ENCODE data around the gene TAF15.

TAF15 gene

DNA sequence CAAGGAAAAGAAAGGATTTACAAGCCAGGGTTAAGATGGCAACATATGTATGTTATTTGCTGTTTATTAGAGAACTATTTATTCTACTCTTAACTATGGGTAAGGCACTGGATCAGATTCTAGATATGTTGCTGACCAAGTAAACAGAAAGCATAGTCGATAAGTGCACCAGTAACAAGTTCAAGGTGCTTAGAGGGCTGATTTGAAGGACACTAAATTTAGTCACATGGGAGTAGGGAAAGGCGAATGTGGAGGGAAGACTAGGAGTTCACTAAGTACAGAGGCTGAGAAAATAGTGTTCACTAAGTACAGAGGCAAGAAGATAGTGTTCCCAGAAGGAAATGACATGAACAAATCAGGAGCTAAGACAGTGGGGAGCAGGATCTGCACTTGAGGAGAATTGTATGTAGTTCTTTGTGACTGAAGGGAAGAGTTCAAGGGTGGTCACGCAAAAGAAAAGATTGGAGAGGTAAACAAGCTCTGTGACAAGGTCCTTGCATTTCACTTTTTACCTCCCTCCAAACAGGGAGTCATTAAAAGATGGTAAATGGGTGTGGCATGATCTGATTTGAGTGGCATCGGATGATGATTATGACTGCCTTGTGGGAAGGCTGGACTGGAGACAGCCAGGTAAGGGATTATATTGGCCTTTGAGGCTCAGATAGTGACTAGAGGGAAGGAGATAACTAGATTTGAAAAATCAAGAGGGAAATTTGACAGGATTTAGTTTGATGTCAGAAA lies 38.5 kb downstream of the TAF15 start:
- TF ChIP-seq, protein P1, sequence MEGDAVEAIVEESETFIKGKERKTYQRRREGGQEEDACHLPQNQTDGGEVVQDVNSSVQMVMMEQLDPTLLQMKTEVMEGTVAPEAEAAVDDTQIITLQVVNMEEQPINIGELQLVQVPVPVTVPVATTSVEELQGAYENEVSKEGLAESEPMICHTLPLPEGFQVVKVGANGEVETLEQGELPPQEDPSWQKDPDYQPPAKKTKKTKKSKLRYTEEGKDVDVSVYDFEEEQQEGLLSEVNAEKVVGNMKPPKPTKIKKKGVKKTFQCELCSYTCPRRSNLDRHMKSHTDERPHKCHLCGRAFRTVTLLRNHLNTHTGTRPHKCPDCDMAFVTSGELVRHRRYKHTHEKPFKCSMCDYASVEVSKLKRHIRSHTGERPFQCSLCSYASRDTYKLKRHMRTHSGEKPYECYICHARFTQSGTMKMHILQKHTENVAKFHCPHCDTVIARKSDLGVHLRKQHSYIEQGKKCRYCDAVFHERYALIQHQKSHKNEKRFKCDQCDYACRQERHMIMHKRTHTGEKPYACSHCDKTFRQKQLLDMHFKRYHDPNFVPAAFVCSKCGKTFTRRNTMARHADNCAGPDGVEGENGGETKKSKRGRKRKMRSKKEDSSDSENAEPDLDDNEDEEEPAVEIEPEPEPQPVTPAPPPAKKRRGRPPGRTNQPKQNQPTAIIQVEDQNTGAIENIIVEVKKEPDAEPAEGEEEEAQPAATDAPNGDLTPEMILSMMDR (IDR thresholded peaks at IDR 0.05; ENCODE audit: low read depth, low read length): no peak
- DNase-seq (ENCODE audit: low read depth in 2 of 2): no peak
- no peak overlapping the region for H3K4me3 ChIP-seq (replicated peaks in 1 of 2; ENCODE audit: low read depth in 2 of 2, low read length in 2 of 2)

GRCh38 chr17:35849469-35850348 lies 40.4 kb downstream of the TAF15 start:
- no peak overlapping the region for H3K4me3 ChIP-seq (replicated peaks in 1 of 2; ENCODE audit: low read depth in 2 of 2, low read length in 2 of 2)
- DNase-seq (ENCODE audit: low read depth in 2 of 2): peak; percentile 85 to 90
- TF ChIP-seq, protein P1 (IDR thresholded peaks at IDR 0.05; ENCODE audit: low read depth, low read length): peak; percentile 84

- no peak overlapping the region for H3K4me3 ChIP-seq (replicated peaks in 1 of 2; ENCODE audit: low read depth in 2 of 2, low read length in 2 of 2)
- TF ChIP-seq, protein P1 (IDR thresholded peaks at IDR 0.05; ENCODE audit: low read depth, low read length): no peak
- DNase-seq (ENCODE audit: low read depth in 2 of 2): no peak
Observed at GRCh38 chr17:35855965-35856364, 46.7 kb downstream of the TAF15 start.

DNA sequence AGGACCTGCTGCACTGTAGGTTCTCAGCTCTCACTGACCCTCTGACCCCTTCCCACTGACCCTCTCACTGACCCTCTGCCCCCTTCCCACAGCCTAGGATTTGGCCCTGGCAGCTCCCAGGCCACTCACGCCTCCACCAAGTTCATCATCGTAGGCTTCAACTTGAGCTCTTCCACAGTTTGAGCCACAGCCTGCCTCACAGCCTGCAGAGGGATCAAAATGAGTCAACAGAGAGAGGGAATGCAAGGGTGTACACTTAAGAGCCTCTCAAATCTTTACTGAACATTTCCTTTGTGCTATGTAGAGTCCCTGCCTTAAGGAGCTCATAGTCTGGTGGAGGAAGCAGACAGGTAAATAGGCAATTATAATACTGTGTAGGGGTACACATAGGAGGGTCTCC lies 47.3 kb downstream of the TAF15 start:
- TF ChIP-seq, protein P1 (IDR thresholded peaks at IDR 0.05; ENCODE audit: low read depth, low read length): no peak
- no peak for DNase-seq (ENCODE audit: low read depth in 2 of 2)

GRCh38 chr17:35864853-35865252 lies 55.6 kb downstream of the TAF15 start:
- TF ChIP-seq, protein P1 (IDR thresholded peaks at IDR 0.05; ENCODE audit: low read depth, low read length): no peak
- no peak for DNase-seq (ENCODE audit: low read depth in 2 of 2)
- H3K4me3 ChIP-seq (replicated peaks in 1 of 2; ENCODE audit: low read depth in 2 of 2, low read length in 2 of 2): no peak overlapping the region

More for the DNA sequence above, 47.3 kb downstream of the TAF15 start:
- H3K4me3 ChIP-seq (replicated peaks in 1 of 2; ENCODE audit: low read depth in 2 of 2, low read length in 2 of 2): no peak overlapping the region

DNA sequence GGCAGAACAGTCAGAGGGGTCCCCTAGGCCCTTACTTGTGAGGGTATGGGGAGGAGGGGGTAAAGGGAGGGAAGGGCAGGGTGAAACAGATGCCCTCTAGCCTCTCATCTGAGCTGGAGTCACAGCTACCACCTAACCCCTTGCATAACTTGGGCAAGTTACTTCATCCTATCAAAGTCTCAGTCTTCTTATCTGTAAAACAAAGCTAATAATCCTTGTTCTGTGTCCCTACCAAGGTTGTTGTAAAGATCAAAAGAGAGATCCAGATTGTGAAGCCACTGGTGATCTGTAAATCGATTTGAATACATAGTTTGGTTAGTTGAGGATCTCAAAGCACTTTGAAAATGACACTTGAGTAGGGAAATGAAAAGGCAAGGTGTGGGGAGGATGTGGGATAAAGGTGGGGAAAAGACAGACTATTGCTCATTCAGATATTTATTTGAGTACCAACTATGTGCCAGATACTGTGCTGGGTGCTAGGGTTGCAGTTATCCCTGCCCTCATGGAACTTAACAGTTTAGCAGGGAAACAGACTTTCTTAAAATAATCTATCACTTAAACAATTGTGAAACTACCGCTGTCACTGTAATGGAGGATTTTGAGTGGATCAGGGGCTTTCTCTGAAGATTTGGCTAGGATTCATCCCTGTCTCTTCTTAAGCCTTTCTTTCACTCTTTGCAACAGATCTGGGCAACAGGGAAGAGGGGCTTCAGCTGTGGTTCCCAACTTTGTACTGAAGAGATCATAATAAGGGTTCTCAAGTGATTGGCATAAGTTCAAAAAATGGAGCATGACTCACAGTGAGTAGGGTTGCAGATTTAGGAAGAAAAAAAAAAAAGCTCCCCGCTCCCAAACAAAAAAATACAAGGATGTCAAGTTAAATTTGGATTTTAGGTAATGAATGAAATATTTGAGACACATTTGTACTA lies 56.4 kb downstream of the TAF15 start:
- TF ChIP-seq, protein P1 (IDR thresholded peaks at IDR 0.05; ENCODE audit: low read depth, low read length): no peak
- peak; percentile 67 to 80 for DNase-seq (ENCODE audit: low read depth in 2 of 2)
- no peak overlapping the region for H3K4me3 ChIP-seq (replicated peaks in 1 of 2; ENCODE audit: low read depth in 2 of 2, low read length in 2 of 2)

Measured in cardiac fibroblast (primary cell).